GM12875 (cell line): Measurements from ENCODE around the gene AGRN.
"Not testable (repeated sequence)": the region's sequence is repeated elsewhere in the genome, so short reads cannot be mapped to it uniquely, and the experiment has no call there.

ENCODE experiments used
- H3K4me3 ChIP-seq: one replicate; pipeline ENCODE4 v1.5.1; 2011; ENCODE audit warnings: low read depth, low read length, control low read depth
- TF ChIP-seq, protein P1 (sequence below): IDR thresholded peaks from 2 replicates; pipeline ENCODE4 v1.5.1; 2011; ENCODE audit warnings: low read depth, mild to moderate bottlenecking, control low read depth, inconsistent platforms, low read length, moderate library complexity, borderline replicate concordance; ENCODE audit not compliant: insufficient read depth

The AGRN gene

DNA sequence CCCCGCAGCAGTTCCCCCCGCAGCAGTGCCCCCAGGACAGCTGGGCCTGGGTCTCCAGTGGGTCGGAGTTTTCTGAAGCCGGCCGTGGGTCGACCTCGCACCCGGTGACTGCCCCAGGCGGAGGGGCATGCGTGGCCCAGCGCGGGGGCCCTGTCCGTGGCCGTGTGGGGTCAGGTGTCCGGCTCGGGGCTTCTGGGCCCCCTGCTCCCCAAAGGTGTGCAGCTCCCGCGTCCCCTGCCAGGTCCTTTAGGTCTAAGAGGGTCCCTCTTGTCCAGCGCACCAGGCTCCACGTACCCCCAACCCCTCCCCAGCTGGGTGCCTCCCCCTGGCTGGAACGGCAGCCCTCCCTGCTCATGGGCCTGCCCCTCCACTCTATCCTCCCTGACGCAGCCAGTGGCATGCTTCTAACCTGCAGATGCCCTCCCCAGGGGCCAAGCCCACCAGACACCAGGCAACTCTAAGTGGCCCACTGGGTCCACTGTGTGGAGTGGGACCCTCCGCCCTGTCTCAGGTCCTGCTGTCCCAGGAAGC is 14.1 kb upstream of the AGRN start:
- no peak overlapping the region for H3K4me3 ChIP-seq
- TF ChIP-seq, protein P1, sequence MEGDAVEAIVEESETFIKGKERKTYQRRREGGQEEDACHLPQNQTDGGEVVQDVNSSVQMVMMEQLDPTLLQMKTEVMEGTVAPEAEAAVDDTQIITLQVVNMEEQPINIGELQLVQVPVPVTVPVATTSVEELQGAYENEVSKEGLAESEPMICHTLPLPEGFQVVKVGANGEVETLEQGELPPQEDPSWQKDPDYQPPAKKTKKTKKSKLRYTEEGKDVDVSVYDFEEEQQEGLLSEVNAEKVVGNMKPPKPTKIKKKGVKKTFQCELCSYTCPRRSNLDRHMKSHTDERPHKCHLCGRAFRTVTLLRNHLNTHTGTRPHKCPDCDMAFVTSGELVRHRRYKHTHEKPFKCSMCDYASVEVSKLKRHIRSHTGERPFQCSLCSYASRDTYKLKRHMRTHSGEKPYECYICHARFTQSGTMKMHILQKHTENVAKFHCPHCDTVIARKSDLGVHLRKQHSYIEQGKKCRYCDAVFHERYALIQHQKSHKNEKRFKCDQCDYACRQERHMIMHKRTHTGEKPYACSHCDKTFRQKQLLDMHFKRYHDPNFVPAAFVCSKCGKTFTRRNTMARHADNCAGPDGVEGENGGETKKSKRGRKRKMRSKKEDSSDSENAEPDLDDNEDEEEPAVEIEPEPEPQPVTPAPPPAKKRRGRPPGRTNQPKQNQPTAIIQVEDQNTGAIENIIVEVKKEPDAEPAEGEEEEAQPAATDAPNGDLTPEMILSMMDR = no peak

DNA sequence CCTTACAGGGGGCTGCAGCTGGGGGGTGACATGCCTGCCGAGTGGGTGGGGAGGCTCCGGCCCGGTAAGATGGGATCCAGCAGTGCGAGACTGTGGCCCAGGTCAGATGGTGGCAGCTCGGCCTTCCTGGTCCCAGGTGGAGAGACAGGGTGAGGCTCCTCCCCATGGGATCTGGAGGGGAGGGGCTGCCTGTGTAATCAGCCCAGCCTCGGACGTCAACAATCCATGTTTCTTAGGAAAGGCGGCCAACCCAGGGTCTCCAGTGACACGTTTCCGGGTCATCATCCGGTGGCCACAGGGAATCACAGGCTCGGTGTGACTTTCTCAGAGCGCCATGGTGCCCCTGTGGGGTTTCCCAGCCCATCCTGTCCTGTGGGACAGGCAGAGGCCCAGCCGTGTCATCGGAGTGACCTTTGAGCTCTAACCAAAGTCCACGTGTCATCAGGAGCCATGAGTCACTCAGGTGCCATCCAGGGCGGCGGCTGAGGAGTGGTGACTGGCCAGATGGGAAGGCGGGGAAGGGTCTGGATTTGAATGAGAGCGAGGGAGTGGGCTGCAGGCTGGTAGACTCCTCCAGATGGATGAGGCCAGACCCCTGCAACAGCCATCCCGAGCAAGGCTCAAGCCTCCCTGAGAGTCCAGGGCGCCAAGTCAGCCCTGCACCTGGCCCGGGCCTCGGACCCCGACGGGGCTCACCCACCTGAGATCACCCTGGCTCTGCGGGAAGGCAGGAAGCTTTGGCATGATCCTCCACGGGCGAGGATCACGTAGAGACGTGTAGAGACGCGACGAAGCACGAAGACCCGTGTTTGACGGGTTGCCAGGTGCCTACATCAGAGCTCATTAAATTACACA is 13.4 kb upstream of the AGRN start:
- TF ChIP-seq, protein P1 = no peak
- no peak overlapping the region for H3K4me3 ChIP-seq

DNA sequence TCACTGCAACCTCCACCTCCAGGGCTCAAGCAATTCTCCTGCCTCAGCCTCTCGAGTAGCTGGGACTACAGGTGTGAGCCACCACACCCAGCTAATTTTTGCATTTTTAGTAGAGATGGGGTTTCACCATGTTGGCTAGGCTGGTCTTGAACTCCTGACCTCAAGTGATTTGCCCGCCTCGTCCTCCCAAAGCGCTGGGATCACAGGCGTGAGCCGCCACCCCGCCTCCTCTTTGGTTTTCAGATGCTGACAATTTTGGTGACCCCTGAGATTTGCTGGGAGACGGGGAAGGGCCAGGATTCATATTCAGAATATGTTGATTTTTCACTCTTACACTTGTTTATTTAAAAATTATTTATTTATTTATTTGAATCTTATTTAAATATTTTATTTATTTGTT is 9.8 kb upstream of the AGRN start:
- H3K4me3 ChIP-seq = not testable (repeated sequence)

DNA sequence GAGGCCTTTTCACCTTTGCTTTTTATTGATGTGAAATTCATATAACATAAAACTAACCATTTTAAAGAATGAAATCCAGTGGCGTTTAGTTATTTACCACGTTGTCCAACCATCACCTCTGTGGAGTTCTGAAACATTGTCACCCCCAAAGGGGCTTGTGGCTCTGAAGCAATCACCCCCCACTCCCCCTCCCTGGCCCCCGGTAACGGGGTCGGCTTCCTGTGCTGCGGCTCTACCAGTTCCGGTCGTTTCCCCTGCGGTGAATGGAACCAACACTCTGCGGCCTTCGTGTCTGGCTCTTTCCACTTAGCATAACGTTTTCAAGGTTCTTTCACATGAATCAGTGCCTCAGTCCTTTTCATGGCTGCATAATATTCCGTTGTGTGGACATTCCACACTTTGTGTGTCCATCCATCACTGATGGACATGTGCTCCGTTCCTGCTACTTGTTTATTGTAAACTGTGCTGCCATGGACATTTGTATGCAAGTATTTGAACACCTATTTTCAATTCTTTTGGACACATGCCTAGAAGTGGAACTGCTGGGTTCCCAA is 8.4 kb upstream of the AGRN start:
- TF ChIP-seq, protein P1 = no peak
- H3K4me3 ChIP-seq = no peak overlapping the region

DNA sequence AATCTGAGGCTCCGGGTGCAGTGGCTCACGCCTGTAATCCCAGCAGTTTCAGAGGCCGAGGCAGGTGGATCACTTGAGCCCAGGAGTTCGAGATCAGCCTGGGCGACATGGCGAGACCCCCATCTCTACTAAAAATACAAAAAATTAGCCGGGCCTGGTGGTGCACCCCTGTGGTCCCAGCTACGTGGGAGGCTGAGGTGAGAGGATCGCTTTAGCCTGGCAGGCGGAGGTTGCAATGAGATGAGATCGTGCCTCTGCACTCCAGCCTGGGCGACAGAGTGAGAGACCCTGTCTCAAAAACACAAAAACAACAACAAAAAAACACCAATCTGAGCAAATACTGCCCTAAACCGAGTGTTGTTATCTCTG is 7.2 kb upstream of the AGRN start:
- H3K4me3 ChIP-seq = peak overlapping the region; percentile 78

DNA sequence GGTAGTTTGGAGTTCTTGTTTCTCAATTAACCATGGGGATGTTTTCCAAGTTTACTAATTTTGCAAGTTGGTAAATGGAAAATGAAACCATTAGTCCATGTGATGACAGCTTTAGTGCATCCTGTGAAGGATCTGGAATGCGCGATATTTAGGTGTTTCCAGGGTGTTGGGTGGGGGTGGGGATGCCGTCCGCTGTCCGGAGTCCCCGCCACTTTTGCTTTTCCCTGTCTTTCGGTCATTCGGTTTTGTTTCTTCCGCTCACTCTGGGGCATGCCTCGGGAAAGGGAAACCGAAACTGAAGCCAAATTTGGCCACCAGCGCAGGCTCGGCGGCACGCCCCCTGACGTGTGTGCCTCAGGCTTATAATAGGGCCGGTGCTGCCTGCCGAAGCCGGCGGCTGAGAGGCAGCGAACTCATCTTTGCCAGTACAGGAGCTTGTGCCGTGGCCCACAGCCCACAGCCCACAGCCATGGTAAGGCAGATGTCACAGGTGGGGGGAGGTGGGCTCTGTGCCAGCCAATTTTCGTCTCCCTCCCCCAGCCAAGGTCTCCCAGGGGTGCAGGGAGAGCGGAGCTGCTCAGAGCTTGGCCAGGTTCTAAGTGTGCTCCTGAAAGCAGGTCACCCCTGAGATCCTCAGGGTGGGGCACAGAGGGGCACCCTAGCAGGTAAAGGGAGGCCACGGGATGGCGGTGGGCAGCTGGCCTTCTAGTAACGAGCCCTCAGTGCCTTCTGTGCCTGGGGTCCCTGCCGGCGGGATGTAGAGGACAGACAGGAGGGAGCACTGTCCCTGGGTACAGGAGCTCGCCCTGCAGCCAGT is 6.6 kb upstream of the AGRN start, which contains the start of gene ISG15:
TSS of gene ISG15 (plus strand) at position 393 of the 817 bp plus-strand sequence. CDS start at position 470, 77 bp downstream.
- TF ChIP-seq, protein P1 = no peak

DNA sequence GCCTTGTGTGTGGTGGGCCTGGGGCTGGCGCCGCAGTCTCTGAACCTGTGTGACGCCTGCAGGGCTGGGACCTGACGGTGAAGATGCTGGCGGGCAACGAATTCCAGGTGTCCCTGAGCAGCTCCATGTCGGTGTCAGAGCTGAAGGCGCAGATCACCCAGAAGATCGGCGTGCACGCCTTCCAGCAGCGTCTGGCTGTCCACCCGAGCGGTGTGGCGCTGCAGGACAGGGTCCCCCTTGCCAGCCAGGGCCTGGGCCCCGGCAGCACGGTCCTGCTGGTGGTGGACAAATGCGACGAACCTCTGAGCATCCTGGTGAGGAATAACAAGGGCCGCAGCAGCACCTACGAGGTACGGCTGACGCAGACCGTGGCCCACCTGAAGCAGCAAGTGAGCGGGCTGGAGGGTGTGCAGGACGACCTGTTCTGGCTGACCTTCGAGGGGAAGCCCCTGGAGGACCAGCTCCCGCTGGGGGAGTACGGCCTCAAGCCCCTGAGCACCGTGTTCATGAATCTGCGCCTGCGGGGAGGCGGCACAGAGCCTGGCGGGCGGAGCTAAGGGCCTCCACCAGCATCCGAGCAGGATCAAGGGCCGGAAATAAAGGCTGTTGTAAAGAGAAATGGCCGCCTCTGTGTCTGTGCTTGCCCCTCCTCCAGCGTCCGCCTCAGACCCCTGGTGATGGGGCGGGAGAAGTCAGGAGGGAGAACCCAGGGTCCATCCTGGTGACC is 5.8 kb upstream of the AGRN start:
- peak overlapping the region; percentile 78 for H3K4me3 ChIP-seq
- TF ChIP-seq, protein P1 = no peak

More for the DNA sequence above, 6.6 kb upstream of the AGRN start, which contains the start of gene ISG15:
- peak within 1 kb of the TSS; percentile 78 for H3K4me3 ChIP-seq
